ENCODE measurements around the gene MTUS2. TPM values are rescaled to one million over a fixed set of nuclear protein-coding genes. Genes with fewer than 3 reads are reported as not detected.
A peak's percentile ranks its signal among the peaks of the same experiment; 100 is the strongest.

Gene MTUS2
- polyA plus RNA-seq, 3 donors = 0.55 to 0.90 (median 0.69) TPM

DNA sequence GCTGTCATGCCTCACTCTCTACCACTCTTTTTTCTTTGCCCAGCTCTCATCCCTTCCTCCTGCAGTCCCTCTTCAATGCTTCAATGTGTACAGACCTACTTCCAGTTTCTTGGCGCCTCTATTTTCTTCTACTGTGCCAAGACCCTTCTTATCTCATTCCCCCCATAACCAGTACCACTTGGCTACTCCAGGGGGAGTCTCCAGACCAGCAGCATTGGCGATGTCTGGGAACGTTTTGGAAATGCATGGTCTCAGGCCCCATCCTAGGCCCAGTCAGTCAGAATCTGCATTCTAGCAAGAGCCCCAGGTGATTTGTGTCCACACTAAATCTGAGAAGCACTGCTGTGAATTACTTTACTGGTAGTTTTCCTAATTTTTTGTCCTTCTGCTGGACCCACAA, 577.1 kb downstream of the MTUS2 start:
- DNase-seq = no peak

DNA sequence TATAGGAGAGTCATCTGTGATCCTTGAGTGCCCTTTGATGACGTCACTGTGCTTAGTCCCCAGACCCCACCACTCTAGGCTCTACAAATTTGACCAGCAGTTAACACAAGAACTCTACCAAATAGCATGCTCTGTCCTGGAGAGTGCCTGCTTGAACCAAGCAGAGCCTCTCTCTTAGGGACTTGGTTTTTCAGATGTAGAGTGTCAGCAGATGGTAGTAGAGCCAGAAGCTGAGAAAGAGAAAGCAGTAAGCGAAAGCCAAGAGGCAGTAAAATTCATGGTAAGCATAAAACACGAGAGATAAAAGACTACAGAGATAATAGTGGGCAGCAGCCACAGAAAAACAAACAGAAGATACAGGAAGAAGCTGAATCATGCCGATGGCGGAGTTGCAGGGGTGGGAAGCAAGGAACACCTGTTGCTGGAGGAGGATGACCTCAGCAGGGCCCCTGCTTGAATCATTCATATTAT, 582.1 kb downstream of the MTUS2 start:
- DNase-seq = no peak

DNA sequence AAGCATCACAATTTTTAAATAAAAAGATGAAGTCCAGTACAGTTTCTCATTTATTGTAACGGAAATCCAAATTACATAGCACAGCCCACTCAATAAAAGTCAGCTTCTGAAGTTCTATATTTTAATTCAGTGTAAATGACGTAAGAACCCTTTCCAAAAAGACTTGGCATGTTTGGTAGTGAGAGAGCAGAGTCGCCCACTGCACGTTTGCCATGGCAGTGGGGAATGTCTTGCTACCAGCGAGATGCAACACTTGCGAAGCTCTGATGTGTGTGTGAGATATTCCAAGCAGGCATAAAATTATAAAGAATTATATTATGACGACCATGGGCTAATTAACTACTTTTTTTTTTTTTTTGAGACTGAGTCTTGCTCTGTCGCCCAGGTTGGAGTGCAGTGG, 585.3 kb downstream of the MTUS2 start:
- no peak for DNase-seq

DNA sequence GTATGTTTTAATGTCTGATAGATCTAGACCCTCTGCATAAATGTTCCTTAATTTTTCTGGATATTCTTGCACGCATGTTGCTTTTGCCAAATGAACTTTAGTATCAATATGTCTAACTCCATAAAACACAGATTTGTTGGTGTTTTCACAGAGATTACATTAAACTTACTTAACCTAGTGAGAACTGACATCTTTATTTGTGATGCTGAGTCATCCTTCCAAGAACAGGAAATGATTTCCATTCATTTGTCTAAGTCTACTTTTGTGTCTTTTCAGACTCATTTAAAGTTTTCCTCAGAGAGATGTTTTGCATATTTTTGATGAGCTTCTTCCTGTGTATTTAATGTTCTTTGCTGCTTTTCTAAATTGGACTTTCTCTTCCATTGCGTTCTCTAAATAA, 591.3 kb downstream of the MTUS2 start:
- no peak for DNase-seq

DNA sequence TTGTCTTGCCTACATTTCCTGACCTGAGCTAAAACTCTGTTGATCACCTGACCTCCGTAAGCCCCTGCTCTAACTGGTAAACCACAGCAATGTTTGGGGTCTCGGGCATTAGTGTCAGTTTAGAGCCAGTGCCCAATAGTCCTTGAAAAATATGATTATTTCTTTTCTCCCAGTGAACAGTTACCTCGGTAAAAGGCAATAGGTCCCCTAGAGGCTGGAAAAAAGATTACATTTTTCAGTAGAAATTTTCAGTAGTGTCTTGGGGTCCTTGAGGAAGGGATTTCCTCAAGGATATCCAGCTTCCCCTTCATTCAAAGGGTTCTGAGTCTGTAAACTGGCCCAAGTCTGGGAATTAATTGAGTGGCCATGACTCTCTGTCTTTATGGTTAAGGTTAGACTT, 597.9 kb downstream of the MTUS2 start:
- DNase-seq = no peak

DNA sequence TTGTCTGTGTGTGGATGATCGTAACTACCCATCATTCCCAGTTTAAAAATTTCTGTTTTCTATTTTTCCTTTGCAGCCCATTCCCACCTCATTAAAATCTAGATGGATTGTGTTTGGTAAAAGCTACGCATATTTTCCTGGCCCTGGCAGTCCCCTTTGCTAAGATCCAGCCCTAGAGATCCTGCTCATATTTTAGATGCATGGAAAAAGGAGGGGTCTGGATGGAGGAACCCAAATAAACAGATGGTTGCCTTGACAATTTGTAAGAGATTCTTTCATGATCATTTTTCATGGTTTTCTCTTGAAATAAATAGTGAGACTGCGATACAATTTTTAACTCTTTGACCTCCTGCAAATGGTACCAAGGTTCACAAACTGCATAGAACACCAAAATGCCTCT, 601.0 kb downstream of the MTUS2 start:
- no peak for DNase-seq

DNA sequence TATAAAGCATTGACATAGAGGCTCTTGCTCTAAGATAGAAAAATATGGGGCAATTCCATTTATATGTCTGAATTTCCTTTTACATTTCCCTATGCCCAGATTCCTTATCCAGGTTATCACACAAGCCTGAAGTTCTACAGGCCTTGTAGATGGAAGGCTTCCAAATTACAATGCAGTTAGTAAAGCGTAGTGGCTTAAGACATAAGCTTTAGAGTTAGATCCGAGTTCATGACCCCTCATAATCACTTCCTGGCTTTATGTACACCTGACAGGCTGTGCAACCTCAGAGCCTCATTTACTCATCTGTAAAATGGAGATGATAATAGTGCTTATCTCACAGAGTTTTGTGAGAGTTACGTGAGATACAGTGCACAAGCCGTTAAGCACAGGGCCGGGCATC, 601.9 kb downstream of the MTUS2 start:
- DNase-seq = no peak

DNA sequence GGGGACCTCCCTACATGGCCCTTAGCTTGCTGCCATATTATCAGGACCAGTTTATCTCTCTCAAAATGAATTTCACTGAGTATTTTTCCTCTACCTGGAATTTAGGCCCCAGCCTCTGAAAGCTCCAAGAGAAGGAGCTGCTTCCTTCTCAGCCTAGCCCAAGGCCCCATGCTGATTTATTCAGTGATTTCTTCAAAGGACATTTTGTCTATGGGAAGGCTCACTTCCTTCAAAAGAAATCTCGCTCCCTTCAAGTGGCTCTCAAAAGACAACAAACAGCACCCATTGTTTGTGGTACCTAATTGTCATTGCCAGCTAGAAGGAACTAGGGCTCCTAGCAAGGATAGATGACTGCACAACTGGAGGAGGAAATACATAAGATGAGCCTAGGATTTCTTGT, 602.9 kb downstream of the MTUS2 start:
- no peak for DNase-seq

DNA sequence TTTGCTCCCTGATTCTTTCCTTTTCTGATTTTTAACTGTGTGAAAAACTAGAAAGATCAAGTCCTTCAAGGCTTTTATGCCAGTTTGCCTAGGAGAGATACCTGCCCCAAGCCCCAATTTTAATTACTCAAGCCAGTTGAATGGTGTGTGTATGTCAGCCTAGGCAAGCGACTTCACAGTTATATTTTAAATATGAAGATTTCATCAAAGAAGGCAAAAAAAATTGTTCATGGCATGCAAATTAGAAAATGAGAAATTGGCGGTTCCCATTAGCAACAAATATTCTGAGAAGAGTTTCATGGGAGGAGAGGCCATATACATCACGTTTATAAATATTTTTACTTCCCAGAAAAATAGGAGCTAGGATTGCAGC, 607.8 kb downstream of the MTUS2 start:
- DNase-seq = no peak

DNA sequence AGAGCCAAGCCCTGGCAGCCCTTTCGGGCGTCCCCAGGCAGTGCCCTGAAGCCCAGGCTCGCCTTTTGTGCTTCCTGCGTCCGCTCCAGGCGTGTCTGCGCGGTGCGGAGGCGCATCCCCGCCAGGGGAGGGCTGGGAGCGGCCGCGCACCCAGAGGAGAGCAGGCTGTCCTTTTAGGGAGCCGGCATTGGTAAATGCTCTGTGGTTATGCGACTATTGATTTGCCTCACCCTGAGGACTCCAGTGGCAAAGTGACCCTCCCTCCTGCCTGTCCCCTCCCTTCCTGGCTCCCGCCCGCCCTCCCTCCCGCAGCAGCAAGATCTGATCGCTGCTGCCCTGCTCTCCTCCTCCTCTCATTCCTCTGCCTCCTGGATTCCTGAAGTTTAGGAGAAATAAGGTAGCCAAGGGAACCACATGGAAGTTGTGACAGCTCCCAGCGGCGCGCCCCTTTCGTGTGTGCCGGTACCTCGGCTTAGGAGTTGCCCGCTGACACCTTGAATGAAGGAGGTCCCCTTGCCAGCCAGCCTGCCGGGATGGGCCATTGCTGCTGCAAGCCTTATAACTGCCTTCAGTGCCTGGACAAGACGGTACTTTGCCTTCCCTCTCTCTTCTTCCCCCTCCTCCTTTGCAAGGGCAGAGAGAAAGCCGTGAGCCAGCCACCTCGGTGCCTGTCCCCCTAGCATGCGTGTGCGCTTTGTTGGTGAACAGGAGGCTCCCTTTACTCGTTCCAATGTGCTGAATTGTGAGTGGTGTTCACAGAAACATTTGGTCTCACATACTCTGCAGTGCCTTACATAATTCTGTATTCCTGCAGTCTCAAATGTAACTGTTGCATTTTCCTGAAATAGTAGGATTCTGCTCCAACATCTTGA, 608.4 kb downstream of the MTUS2 start:
- peak; percentile 22 for DNase-seq

DNA sequence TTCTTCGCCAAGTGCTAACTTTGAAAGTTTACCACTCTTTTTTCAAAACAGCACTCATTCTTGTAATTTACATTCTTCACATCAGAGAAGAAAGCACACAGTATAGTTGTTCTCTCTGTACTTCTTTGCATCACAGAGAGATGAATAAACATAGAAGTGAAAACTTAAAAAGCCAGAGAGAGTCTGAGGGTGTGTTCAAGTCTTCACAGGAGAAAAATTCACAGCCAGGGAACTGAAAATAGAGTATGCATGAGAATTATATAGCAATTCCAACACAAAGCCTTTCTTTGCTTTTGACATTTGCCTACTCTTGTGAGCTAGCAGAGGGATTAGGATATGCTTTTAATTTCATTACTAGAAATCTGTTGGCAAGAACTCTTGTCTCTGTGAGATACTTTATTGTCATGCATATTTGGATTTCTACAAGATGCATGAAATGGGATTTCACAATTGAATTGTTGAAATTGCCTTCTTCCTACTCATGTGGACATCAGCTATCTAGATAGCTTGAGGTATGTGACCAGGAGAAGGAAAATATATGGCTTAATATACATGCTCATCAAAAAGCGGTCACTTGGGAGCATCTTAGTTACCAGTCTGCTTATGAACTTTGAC, 609.3 kb downstream of the MTUS2 start:
- no peak for DNase-seq

DNA sequence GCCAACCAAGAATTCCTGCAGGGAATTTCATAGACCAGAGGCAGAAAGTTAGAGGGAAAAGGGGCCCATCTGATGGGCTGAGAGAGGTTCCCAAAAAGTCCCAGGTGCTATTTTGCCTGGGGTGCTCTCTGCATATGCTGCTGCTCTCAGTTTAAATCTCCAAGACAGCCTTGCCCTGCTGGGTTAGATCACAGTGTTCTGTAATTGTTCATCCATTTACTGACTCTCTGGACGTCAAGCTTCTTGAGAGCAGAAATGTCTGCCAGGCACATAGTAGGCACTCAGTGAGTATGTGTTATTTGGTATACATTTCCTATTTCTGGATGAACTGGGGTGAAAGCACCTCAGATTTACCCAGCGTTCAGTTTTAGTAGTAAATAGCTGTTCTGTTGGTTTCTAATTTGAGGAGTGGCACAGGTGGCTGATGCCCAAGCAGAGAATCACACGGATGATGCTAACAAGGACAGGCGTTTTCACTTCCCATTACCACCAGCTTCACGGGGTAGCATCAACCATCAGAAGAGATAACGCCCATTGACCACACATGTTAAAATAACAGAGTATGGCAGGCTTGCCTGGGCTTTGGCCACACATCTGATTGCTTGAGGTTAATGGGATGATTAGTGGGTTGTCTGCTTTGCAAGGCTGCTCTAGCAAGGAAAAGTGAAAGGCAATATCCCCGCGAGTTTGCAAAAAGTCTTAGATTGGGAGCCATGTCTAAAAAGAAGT, 614.2 kb downstream of the MTUS2 start:
- peak; percentile 20 for DNase-seq

DNA sequence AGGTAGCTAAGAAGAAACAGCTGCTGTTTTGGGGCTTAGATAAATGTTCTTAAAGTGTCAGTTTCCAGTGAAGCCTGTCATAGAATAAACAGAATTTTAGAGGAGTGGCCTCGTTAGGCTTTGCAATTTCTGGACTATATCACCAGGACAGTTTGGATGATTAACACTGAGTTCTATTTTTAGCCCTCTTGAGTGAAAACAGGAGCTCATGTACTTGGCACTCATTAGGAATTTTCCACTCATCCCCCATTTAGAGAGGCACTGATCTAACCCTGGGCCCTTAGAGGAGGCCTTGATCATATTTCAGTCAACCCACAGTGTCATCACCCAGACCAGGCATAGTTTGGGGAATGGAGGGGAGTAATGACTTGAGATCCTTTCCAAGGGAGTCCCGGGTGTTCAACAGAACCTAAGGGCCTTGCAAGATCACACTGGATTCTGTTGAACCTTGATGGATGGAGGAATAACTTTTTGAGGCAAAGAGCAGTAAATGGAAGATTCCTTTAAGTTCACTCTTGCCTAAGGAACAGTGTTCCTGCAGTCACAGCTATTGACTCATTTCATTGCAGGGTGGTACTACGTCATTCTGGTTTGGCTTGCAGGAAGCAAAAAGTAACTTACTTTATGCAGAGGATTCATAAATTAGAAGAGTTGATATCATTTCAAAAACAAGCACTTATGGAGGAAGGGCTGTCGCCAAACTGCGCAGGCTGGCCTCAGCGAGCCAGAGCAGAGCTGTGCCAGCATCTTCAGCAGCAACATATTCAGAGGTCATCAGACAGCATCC, 615.2 kb downstream of the MTUS2 start:
- peak; percentile 39 for DNase-seq

DNA sequence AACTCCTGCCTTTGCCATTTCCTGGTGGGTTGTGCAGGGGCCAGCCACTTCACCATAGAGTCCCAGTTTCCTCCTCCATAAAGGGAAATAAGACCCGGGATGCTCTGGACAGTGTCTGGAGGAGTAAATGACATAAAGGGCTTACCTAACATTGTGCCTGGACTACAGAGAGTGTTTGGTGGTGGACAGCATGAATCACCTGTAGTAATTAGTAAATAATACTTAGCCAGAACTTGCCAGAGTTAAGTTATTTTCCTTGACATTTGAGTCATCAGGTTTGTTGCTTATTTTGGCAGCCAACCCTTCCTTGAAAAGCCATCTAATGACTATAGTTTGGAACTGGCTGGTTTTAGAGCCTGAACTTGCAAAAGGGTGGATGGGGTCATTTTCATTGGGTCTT, 616.2 kb downstream of the MTUS2 start:
- DNase-seq = no peak

DNA sequence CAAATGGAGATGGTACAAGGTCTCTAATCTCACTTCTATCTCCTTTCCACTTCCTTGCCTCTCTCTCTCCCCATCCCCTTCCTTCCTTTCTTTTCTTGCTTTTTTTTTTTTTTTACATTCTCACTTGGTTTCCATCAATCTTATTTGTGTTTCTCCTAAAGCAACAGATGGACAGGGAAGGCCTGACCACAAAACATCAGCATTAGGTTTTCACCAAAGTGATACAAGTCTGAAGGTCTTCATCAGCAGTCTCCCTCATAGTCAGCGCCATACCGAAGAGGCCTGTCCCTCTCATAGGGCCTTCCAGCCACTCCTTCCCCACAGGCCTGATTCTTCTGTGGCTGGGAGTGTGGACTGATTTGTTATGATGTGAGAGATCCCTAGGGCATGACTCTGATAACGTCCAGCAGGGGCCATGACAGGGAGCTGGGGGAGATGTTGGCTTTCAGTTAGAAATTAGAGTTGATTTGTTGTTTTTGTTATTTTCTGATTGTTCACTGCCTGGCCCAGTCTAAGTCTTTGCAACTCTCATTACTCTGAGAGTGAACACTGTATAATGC, 616.7 kb downstream of the MTUS2 start:
- DNase-seq = no peak

DNA sequence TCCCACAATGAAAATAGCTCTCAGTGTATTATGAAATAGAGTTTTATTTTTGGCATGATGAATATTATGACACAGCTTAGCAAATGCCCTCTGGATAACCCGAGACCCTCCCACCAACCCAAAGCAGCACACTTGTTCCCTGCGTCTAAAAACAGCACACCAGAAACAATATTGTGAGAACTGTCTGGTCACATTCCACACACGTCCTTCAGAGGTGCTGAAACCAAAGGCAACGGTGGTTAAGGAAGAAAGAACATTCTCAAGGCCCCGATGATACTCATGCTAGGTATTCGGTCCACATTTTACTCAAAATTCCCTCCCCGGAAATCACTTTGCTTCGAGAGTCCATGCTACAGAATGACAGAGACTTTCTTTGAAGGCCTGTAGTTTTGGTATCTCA, 618.6 kb downstream of the MTUS2 start:
- no peak for DNase-seq

DNA sequence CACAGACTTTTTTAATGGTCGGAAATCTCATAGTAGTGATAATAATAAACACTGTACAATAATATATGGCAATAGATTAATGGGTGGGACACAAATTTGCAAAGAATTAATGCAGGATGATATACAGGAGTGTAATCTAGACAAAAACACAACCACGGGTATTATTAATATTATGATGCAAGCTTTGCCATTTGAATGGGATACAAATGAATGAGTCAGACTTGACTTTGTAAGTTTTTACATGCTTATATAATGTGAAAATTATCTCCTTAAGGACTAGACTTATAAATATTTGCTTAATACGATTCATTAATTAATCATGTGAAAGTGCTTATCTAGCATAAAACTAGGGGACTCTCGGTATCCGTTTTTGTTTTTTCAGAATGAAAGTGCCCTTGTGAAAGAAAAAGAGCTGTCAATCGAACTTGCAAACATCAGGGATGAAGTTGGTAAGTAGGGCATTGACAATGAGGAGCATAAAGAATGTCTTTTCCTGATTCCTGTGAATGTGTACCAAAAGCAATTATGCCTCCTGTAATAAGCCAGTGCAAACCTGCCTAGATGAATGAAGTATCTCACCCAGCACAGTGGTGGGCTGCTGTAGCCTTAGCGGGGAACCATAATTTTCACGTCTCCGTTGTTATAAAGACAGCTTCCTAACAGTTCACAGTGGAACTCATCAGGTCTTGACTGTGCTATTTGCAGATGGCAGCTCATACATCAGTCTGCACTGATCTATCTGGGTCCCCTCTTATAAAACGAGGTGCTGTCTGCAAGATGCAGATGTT, 619.7 kb downstream of the MTUS2 start:
- DNase-seq = no peak

DNA sequence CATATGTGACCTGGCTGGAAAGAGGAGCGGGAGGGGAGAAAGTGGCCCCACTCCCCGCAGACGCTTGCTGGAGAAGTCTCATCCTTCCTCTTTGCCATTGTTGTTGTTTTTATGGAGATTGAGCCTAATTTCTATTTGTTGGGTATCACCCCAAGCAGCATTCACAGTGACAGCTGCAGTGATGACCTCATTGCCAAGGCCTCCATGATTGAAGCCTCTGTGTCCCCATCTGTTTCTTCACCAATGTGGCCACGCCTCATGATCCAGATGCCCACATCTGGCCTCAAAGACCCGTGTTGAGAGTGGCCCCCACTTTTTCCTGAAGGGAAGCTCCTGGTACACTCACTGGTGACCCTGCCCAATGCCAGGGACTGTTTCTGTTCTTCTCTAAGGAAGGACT, 621.2 kb downstream of the MTUS2 start:
- DNase-seq = no peak

DNA sequence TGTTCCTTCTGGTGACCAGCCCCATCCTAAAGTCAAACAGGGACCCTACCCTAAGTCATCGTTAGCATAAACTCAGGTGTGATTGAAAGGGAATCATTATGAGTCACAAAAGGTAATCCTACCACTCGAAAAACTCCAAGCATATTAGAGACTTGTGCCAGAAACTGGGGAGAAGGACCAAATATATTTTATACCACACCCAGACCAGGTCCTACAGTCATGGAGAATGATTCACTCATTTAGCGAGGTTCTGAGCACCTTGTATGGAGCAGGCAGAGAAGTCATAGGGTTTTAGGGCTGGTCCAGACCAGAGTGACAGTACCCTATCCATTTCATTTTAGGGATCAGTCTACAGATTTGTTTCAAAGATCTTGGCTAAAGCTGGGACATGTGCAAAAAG, 625.9 kb downstream of the MTUS2 start:
- DNase-seq = no peak

DNA sequence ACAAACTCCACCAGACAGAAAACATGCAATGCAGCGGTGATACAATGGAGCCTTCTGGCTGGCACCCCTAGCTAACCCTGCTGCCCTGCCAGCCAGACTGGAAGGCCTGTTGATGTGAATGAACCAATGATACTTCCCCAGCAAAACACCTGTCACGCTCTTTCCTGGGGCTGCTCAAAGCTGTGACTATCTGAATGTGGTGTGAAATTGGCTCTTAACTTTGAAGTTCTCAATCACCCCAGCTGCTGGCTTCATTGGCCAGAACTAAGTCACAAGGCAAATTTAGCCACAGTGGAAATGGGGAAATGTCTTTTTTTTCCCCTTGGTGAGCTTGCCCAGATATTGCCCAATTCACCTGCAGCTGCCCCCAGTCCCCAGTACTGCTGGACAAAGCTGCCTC, 628.0 kb downstream of the MTUS2 start:
- no peak for DNase-seq

DNA sequence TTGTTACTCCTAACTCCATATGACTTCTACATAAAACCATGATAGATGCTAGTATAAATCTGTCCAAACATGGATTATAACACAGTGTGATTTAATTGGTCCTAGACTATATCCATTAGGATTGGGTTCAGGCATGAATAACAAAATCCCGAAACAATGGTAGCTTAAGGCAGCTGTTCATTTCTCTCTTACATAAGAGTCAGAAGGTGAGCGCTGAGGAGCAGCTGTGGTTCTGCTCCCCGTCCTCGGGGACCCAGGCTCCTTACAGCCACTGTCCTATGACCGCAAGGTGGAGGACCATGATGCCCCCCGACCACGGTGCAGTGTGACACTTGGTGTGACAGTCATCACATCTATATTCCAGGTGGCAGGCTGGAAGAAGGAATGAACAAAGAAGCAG, 629.6 kb downstream of the MTUS2 start:
- DNase-seq = no peak
